ENCODE measurements around the gene PDCD2.

GRCh38 chr6:170605574-170606259 lies 21.3 kb upstream of the PDCD2 start:
- TF ChIP-seq POLR2AphosphoS5 (IDR thresholded peaks at IDR 0.05; ENCODE audit: low read depth) (no peak), CTCF (conservative IDR thresholded peaks at IDR 0.05; ENCODE audit: low read depth in 2 of 2) (no peak), EZH2 (IDR thresholded peaks at IDR 0.05; ENCODE audit: low read depth, unreplicated experiment) (no peak)
